A549 (cell line): Measurements from ENCODE around the gene USP22. TPM values are rescaled to one million over a fixed set of nuclear protein-coding genes. Genes with fewer than 3 reads are reported as not detected.

ENCODE experiments used
- ATAC-seq, 2 experiments: fragments of 200-7000 bp in 1 of 2; fragments of >200 bp in 1 of 2; cut with Nextera tagmentation in 1 of 2; cut with Tn5 transposase in 1 of 2; 3 replicates each; pipeline versions ENCODE4 v1.8.0 to v1.9.1; 2018 to 2020; ENCODE audit warnings: mild to moderate bottlenecking in 1 of 2, moderate library complexity in 1 of 2
- CTCF ChIA-PET: fragments of 300-600 bp; sonication (Branson Sonifier 250); formaldehyde crosslinking; extraction: SDS; loops from one replicate; lab custom pipeline; 2021; ENCODE audit warnings: antibody characterized with exemption, inconsistent platforms; lab: Yijun Ruan, JAX
- POLR2A ChIA-PET: fragments of 350-600 bp; formaldehyde crosslinking; extraction: SDS; loops from one replicate; lab custom pipeline; 2021; ENCODE audit warnings: antibody characterized with exemption, inconsistent platforms; lab: Yijun Ruan, JAX
- DNase-seq, 2 experiments: peaks; one replicate each; pipeline versions ENCODE4 v3.0.0 to v3.0.0-alpha.2; 2011 to 2016; ENCODE audit warnings: low read depth in 1 of 2, low spot score in 1 of 2
- FAIRE-seq: peaks from 2 replicates; lab custom pipeline; 2011; peaks lifted over from hg19 to GRCh38; lab: Jason Lieb, UNC
- H3K27ac ChIP-seq, 2 experiments: fragments of >200 bp; sonication (Bioruptor Twin); formaldehyde crosslinking; 3 replicates each; pipeline ENCODE4 v1.5.1; 2016 to 2017
- H3K4me1 ChIP-seq: fragments of >200 bp; sonication (Bioruptor Twin); formaldehyde crosslinking; 3 replicates; pipeline ENCODE4 v1.6.1; 2016
- H3K4me2 ChIP-seq: fragments of >200 bp; sonication (Bioruptor Twin); formaldehyde crosslinking; 3 replicates; pipeline ENCODE4 v1.6.1; 2016
- H3K4me3 ChIP-seq: fragments of >200 bp; sonication (Bioruptor Twin); formaldehyde crosslinking; 3 replicates; pipeline ENCODE4 v1.5.1; 2016
- H3K9me3 ChIP-seq: fragments of >200 bp; sonication (Bioruptor Twin); formaldehyde crosslinking; 3 replicates; pipeline ENCODE4 v1.6.1; 2016
- BCL3 ChIP-seq: fragments of >200 bp; sonication (Bioruptor Twin); formaldehyde crosslinking; IDR thresholded peaks from 3 replicates; pipeline ENCODE4 v1.6.1; 2016
- CBX2 ChIP-seq: fragments of 200-600 bp; sonication (generic); IDR thresholded peaks from 2 replicates; pipeline ENCODE4 v1.6.1; 2016; ENCODE audit warnings: low read depth, mild to moderate bottlenecking, borderline replicate concordance
- CEBPB ChIP-seq, 2 experiments: fragments of >200 bp in 1 of 2; sonication (Bioruptor Twin) in 1 of 2; formaldehyde crosslinking in 1 of 2; IDR thresholded peaks; 2 replicates each; pipeline ENCODE4 v1.6.1; 2012 to 2016
- EP300 ChIP-seq, 2 experiments: fragments of >200 bp; sonication (Bioruptor Twin); formaldehyde crosslinking; IDR thresholded peaks; 2 replicates in 1 of 2; 3 replicates in 1 of 2; pipeline ENCODE4 v1.6.1; 2016 to 2017
- GATA3 ChIP-seq: IDR thresholded peaks from 2 replicates; pipeline ENCODE4 v1.6.1; 2012; ENCODE audit warnings: borderline replicate concordance
- HMGXB4 ChIP-seq: fragments of 250-450 bp; sonication (Bioruptor Pico); IDR thresholded peaks from 2 replicates; pipeline ENCODE4 v1.5.0; 2021; ENCODE audit warnings: mild to moderate bottlenecking, moderate library complexity, borderline replicate concordance
- HOXA7 ChIP-seq: fragments of 250-450 bp; sonication (Bioruptor Pico); IDR thresholded peaks from 2 replicates; pipeline ENCODE4 v1.5.0; 2020; ENCODE audit warnings: mild to moderate bottlenecking, moderate library complexity
- HOXB13 ChIP-seq: fragments of 250-450 bp; sonication (Bioruptor Pico); IDR thresholded peaks from 2 replicates; pipeline ENCODE4 v1.5.0; 2020; ENCODE audit warnings: low read depth, mild to moderate bottlenecking, moderate library complexity
- HOXB5 ChIP-seq: fragments of 250-450 bp; sonication (Bioruptor Pico); IDR thresholded peaks from 2 replicates; pipeline ENCODE4 v1.5.0; 2020; ENCODE audit warnings: mild to moderate bottlenecking, moderate library complexity
- KDM1A ChIP-seq: fragments of 200-600 bp; sonication (generic); IDR thresholded peaks from 2 replicates; pipeline ENCODE4 v1.6.1; 2016; ENCODE audit warnings: low read depth, mild to moderate bottlenecking
- KDM5A ChIP-seq: fragments of 200-600 bp; sonication (generic); IDR thresholded peaks from 2 replicates; pipeline ENCODE4 v1.6.1; 2016; ENCODE audit warnings: antibody characterized with exemption, mild to moderate bottlenecking
- MAX ChIP-seq: IDR thresholded peaks from 2 replicates; pipeline ENCODE4 v1.6.1; 2012
- NPAS2 ChIP-seq: fragments of 250-450 bp; sonication (Bioruptor Pico); IDR thresholded peaks from 2 replicates; pipeline ENCODE4 v1.8.0; 2022; ENCODE audit warnings: mild to moderate bottlenecking, moderate library complexity, borderline replicate concordance
- SMC3 ChIP-seq: fragments of >200 bp; sonication (Bioruptor Twin); formaldehyde crosslinking; IDR thresholded peaks from 3 replicates; pipeline ENCODE4 v1.6.1; 2018; ENCODE audit warnings: inconsistent platforms
- TFCP2L1 ChIP-seq: fragments of 250-450 bp; sonication (Bioruptor Pico); IDR thresholded peaks from 2 replicates; pipeline ENCODE4 v1.5.0; 2021; ENCODE audit warnings: mild to moderate bottlenecking
- USF2 ChIP-seq: fragments of 450-650 bp; IDR thresholded peaks from 2 replicates; pipeline ENCODE4 v1.6.1; 2014; ENCODE audit warnings: antibody characterized with exemption
- WGBS: methylation state at CpG from one replicate; pipeline ENCODE4 v1.1.6; 2017; ENCODE audit errors: missing lambda C conversion rate; 5-methylcytosine and 5-hydroxymethylcytosine counted together
- polyA plus RNA-seq, 4 experiments: library from polyadenylated mRNA; depleted of rRNA in 3 of 4; stranded (reverse); fragments of >200 nt; fragmentation: RNase III in 1 of 4; extraction: RNeasy Plus Mini Kit Qiagen cat#74134 plus additional on column Dnase treatment in 1 of 4; gene quantifications; 2 replicates in 3 of 4; 3 replicates in 1 of 4; pipeline ENCODE4 v1.2.3, GENCODE V29; 2011 to 2017
- TF ChIP-seq, protein P1 (sequence below): fragments of >200 bp; sonication (Bioruptor Twin); formaldehyde crosslinking; IDR thresholded peaks from 3 replicates; pipeline ENCODE4 v1.5.1; 2016
- TF ChIP-seq, protein P2 (sequence below): fragments of 250-450 bp; sonication (Bioruptor Pico); IDR thresholded peaks from 2 replicates; pipeline ENCODE4 v1.5.0; 2020; ENCODE audit warnings: low read depth, mild to moderate bottlenecking, moderate library complexity

Gene USP22
- polyA plus RNA-seq, 2 of the 4 experiments (the other 2 are of a cell fraction), result 130 to 293 TPM

DNA sequence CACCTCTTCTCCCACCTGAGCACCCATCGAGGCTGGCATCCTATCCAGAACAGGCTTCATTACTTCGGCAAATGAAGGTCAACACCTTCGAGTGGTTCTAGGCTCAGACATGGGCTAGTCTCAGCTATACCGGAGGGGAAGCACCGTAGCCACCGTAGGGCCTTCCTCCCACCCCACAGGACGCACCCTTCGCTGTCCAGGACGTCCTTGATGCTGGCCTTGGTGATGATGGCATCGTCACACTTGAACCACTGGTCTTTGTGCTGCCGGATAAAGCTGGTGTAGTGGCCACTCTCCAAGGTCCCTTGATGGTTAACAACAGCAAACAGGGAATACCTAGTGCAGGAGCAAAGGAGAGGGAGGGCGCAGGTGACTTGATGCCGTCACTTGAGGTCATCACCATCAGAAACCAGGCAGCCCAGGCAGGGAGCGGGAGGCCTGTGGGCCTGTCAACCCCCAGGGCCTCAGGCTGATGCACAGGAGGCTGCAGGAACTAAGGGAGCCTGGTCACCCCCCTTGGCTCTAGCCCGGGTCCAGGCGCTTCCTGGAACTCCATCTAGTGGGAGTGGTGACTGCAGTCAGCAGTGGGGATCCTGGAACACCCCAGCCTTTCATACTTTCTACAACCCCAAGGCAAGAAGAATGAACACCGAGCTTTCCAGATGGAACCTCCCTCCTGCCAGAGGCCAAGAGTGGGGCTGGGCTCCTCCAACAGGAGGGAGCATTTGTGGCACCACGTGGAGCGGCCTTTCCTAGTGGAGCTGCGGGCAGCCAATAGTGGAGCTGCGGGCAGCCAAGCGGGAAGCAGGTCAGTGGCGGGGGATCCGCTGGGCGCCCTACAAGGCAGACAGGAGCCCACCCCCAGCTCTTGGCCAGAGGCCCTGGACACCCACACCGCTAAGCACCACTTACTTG, 38.5 kb downstream of the USP22 start:
- no peak for DNase-seq
- H3K4me1 ChIP-seq, result peaks cover 9% of the 10 kb centered on the region; the same call in 2 of the 3 replicates
- no peaks in the 10 kb centered on the region for H3K9me3 ChIP-seq
- H3K27ac ChIP-seq, result no peak overlapping the region
- 94% methylated on average over 25 of the region's 26 CpGs for WGBS
- ChIA-PET CTCF (interaction anchor here (1.0 to 2.5 kb wide), 6 partner anchors 10 to 515 kb away, joined by 3 to 15 read pairs (median 3); partner anchors contain the start of gene USP22), POLR2A (no interaction called here)
- peak in 1 of 2 experiments; percentile 3; a peak in 1 of 6 replicates for ATAC-seq
- H3K4me3 ChIP-seq, result no peak overlapping the region
- H3K4me2 ChIP-seq, result no peak overlapping the region
- no peak for FAIRE-seq
- no peak for TF ChIP-seq EP300 (IDR thresholded peaks at IDR 0.05)
- no peak for TF ChIP-seq SMC3
- TF ChIP-seq HOXB13 (CRISPR knock-in tag), result no peak
- TF ChIP-seq CEBPB (IDR thresholded peaks at IDR 0.05), result no peak
- TF ChIP-seq MAX, result no peak
- TF ChIP-seq KDM5A, result no peak
- TF ChIP-seq TFCP2L1 (CRISPR knock-in tag), result no peak
- no peak for TF ChIP-seq NPAS2 (CRISPR knock-in tag)
- TF ChIP-seq, protein P1, sequence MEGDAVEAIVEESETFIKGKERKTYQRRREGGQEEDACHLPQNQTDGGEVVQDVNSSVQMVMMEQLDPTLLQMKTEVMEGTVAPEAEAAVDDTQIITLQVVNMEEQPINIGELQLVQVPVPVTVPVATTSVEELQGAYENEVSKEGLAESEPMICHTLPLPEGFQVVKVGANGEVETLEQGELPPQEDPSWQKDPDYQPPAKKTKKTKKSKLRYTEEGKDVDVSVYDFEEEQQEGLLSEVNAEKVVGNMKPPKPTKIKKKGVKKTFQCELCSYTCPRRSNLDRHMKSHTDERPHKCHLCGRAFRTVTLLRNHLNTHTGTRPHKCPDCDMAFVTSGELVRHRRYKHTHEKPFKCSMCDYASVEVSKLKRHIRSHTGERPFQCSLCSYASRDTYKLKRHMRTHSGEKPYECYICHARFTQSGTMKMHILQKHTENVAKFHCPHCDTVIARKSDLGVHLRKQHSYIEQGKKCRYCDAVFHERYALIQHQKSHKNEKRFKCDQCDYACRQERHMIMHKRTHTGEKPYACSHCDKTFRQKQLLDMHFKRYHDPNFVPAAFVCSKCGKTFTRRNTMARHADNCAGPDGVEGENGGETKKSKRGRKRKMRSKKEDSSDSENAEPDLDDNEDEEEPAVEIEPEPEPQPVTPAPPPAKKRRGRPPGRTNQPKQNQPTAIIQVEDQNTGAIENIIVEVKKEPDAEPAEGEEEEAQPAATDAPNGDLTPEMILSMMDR, result no peak
- no peak for TF ChIP-seq CBX2
- TF ChIP-seq, protein P2, sequence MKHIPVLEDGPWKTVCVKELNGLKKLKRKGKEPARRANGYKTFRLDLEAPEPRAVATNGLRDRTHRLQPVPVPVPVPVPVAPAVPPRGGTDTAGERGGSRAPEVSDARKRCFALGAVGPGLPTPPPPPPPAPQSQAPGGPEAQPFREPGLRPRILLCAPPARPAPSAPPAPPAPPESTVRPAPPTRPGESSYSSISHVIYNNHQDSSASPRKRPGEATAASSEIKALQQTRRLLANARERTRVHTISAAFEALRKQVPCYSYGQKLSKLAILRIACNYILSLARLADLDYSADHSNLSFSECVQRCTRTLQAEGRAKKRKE (CRISPR knock-in tag), result no peak
- no peak for TF ChIP-seq GATA3
- TF ChIP-seq, all 56 proteins: peak for 0

GRCh38 chr17:21003007-21003621, 39.7 kb downstream of the USP22 start:
- Histone ChIP-seq H3K4me3 (no peak overlapping the region), H3K9me3 (no peaks in the 10 kb centered on the region), H3K4me1 (peaks cover 9% of the 10 kb centered on the region; the same call in 2 of the 3 replicates), H3K27ac (no peak overlapping the region), H3K4me2 (no peak overlapping the region)
- DNase-seq, result no peak
- POLR2A ChIA-PET, result no interaction called here
- 88% methylated on average over 11 of the region's 11 CpGs for WGBS
- FAIRE-seq, result no peak
- no peak for ATAC-seq
- CTCF ChIA-PET, result interaction anchor here (0.7 to 1.3 kb wide), 3 partner anchors 96 to 1995 kb away, joined by 3 read pairs; no protein-coding TSS in a partner anchor
- no peak for TF ChIP-seq USF2

- H3K4me3 ChIP-seq, result no peak overlapping the region
- H3K27ac ChIP-seq, result no peak overlapping the region
- no peak for ATAC-seq
- DNase-seq, result no peak
- no peak overlapping the region for H3K4me2 ChIP-seq
- WGBS, result 92% methylated on average over 25 of the region's 26 CpGs
- no peaks in the 10 kb centered on the region for H3K9me3 ChIP-seq
- CTCF ChIA-PET, result interaction anchor here (1.0 to 2.2 kb wide), 3 partner anchors 9 to 37 kb away, joined by 4 to 13 read pairs (median 5); no protein-coding TSS in a partner anchor
- H3K4me1 ChIP-seq, result peaks cover 9% of the 10 kb centered on the region; the same call in 2 of the 3 replicates
- POLR2A ChIA-PET, result no interaction called here
- FAIRE-seq, result no peak
- TF ChIP-seq HOXB5 (CRISPR knock-in tag), result no peak
- no peak for TF ChIP-seq KDM1A
- TF ChIP-seq EP300 (IDR thresholded peaks at IDR 0.05), result no peak
- TF ChIP-seq, protein P1, result no peak
- TF ChIP-seq HOXA7 (CRISPR knock-in tag), result no peak
- no peak for TF ChIP-seq BCL3
- TF ChIP-seq HMGXB4, result no peak
- TF ChIP-seq CBX2, result no peak
Measured at GRCh38 chr17:21002309-21003006, 40.4 kb downstream of the USP22 start.
